ENCODE measurements around the gene SPATA3. TPM values are rescaled to one million over a fixed set of nuclear protein-coding genes. Genes with fewer than 3 reads are reported as not detected.
A peak's percentile ranks its signal among the peaks of the same experiment; 100 is the strongest.

The SPATA3 gene
- total and polyA plus RNA-seq, 2 of the 13 experiments (the other 11 are each of a cell fraction or from before 2014, with no cell fraction given), result not detected

DNA sequence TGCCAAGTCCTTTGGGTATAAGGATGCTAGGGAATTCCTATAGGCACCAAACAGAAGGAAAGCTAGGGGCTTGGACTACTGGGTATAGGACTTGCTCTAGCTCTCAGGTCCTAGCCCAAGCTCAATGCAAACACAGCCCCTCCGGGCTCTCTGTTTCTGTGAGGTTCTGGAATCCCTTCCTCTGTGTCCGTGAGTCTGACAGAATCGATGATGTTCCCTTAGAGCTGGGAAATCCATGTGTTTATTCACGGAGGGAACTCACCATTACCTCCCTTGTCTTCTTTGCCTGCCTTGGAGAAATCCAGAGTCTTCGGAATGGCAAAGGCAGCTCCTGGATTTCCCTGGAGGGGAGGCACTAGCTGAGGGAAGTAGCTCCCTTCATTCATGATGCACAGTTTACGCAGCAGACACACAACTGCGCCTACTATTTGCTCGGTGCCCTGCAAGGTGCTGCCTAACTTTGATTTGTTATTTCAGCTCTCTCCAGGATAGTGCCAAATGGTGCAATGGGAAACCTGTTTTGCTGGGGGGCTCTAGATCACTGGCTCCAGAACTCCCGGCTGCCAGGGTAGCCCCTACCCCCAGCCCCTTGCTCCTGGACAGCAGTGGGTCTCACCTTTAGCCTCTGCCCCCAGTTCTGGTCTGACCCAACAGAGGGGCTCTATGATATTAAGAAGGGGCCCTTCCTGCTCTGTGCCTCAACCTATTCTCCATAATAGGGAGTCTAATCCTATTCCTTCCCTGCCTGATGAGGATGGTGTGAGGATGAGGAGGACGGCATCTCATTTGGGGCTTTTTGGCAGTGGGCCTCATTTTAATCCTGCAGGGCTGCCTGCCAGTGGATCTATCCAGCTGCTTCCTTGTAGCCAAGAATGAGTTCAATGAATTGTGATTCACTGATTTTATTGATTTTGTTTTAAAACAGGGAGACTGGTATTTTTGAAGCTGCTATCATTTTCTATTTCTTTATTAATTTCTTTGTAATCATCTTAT lies 52.3 kb downstream of the SPATA3 start:
- Histone ChIP-seq H3K79me2 (ENCODE audit: insufficient read depth, low read length) (no peaks in the 10 kb centered on the region), H3K4me3 (replicated peaks in 1 of 3; ENCODE audit: insufficient read depth in 1 of 3, low read depth in 2 of 3, low read length in 3 of 3) (0 out of 6 replicates have a peak overlapping the region, but pooled peaks of 1 of the 3 experiments have one; percentile 30), H3K27ac (ENCODE audit: extremely low read length, insufficient read depth, low read length) (peak overlapping the region; percentile 97), H3K9ac (ENCODE audit: insufficient read depth, low read depth, low read length) (peak overlapping the region; percentile 58), H3K9me3 (ENCODE audit: low read length) (no peaks in the 10 kb centered on the region), H3K4me2 (ENCODE audit: low read depth, low read length) (peak overlapping the region; percentile 55), H3K4me1 (ENCODE audit: insufficient read depth, low read length) (peaks cover 74% of the 10 kb centered on the region), H3K36me3 (replicated peaks in 1 of 2; ENCODE audit: control insufficient read depth in 1 of 2, insufficient read depth in 2 of 2, low read length in 2 of 2) (peaks cover 3 to 19% of the 10 kb centered on the region in 2 experiments), H3K27me3 (ENCODE audit: control insufficient read depth in 1 of 2, insufficient read depth in 2 of 2, low read length in 2 of 2) (no peaks in the 10 kb centered on the region; a peak in 1 of 5 replicates), H2AFZ (ENCODE audit: low read length) (no peak overlapping the region), H4K20me1 (ENCODE audit: insufficient read depth, low read length) (no peaks in the 10 kb centered on the region)
- intact Hi-C loops (cut with micrococcal nuclease; ENCODE audit: unreplicated experiment) (loop anchor here (10.0 kb wide), 1 partner anchor 657 kb away; the partner anchor contains the start of gene PTMA), in situ Hi-C loops (cut with HindIII; ENCODE audit: extremely low pct_ligation_motif_present, low pct_unique_long_range_greater_than_20kb) (no loop called here)
- TSS peak; percentile 8 for BruUV-seq (replicated peaks)
- POLR2A ChIA-PET, result interaction anchor here (0.8 to 7.7 kb wide), 7 partner anchors 9 to 416 kb away, joined by 3 to 399 read pairs (median 5); partner anchors contain the start of genes C2orf72 and NCL
- 75% methylated on average over 10 of the region's 10 CpGs for WGBS (ENCODE audit: low lambda C conversion rate)
- FAIRE-seq, result no peak
- peak; percentile 0 for ATAC-seq
- CTCF ChIA-PET (ENCODE audit: low intra/inter-chr PET ratio, low total read pairs), result no interaction called here
- DNase-seq (ENCODE audit: low spot score), result no peak
- TF ChIP-seq TAF1 (CRISPR knock-in tag; IDR thresholded peaks at IDR 0.05) (no peak), MED1 (CRISPR knock-in tag; IDR thresholded peaks at IDR 0.05) (peak; percentile 18; the same call in 1 of the 2 replicates), MAZ (IDR thresholded peaks at IDR 0.05; ENCODE audit: borderline replicate concordance, low read depth, low read length) (no peak), MAZ (CRISPR knock-in tag; IDR thresholded peaks at IDR 0.05; ENCODE audit: low read depth) (no peak), ZKSCAN8 (CRISPR knock-in tag; IDR thresholded peaks at IDR 0.05; ENCODE audit: borderline replicate concordance) (0 out of 2 replicates have a peak, but pooled peaks have one; percentile 48), FOXC1 (CRISPR knock-in tag; IDR thresholded peaks at IDR 0.05; ENCODE audit: borderline replicate concordance) (0 out of 2 replicates have a peak, but pooled peaks have one; percentile 54), SYNCRIP (IDR thresholded peaks at IDR 0.05; ENCODE audit: insufficient read depth, low read depth, low read length) (no peak), RFX1 (IDR thresholded peaks at IDR 0.05) (no peak), REPIN1 (CRISPR knock-in tag; IDR thresholded peaks at IDR 0.05; ENCODE audit: borderline replicate concordance, low read depth) (peak; percentile 8), ZNF292 (CRISPR knock-in tag; IDR thresholded peaks at IDR 0.05; ENCODE audit: borderline replicate concordance, low read depth) (no peak), SMAD1 (CRISPR knock-in tag; IDR thresholded peaks at IDR 0.05; ENCODE audit: borderline replicate concordance, low read depth) (0 out of 2 replicates have a peak, but pooled peaks have one; percentile 14), RBFOX2 (IDR thresholded peaks at IDR 0.05; ENCODE audit: low read depth, low read length) (0 out of 2 replicates have a peak, but pooled peaks have one; percentile 34), SRY (CRISPR knock-in tag; IDR thresholded peaks at IDR 0.05) (no peak), REXO4 (CRISPR knock-in tag; IDR thresholded peaks at IDR 0.05; ENCODE audit: borderline replicate concordance) (no peak)
- TF ChIP-seq, protein P1, sequence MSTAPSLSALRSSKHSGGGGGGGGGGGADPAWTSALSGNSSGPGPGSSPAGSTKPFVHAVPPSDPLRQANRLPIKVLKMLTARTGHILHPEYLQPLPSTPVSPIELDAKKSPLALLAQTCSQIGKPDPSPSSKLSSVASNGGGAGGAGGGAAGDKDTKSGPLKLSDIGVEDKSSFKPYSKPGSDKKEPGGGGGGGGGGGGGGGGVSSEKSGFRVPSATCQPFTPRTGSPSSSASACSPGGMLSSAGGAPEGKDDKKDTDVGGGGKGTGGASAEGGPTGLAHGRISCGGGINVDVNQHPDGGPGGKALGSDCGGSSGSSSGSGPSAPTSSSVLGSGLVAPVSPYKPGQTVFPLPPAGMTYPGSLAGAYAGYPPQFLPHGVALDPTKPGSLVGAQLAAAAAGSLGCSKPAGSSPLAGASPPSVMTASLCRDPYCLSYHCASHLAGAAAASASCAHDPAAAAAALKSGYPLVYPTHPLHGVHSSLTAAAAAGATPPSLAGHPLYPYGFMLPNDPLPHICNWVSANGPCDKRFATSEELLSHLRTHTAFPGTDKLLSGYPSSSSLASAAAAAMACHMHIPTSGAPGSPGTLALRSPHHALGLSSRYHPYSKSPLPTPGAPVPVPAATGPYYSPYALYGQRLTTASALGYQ (CRISPR knock-in tag; IDR thresholded peaks at IDR 0.05), result 0 out of 2 replicates have a peak, but pooled peaks have one; percentile 12
- TF ChIP-seq, protein P2, sequence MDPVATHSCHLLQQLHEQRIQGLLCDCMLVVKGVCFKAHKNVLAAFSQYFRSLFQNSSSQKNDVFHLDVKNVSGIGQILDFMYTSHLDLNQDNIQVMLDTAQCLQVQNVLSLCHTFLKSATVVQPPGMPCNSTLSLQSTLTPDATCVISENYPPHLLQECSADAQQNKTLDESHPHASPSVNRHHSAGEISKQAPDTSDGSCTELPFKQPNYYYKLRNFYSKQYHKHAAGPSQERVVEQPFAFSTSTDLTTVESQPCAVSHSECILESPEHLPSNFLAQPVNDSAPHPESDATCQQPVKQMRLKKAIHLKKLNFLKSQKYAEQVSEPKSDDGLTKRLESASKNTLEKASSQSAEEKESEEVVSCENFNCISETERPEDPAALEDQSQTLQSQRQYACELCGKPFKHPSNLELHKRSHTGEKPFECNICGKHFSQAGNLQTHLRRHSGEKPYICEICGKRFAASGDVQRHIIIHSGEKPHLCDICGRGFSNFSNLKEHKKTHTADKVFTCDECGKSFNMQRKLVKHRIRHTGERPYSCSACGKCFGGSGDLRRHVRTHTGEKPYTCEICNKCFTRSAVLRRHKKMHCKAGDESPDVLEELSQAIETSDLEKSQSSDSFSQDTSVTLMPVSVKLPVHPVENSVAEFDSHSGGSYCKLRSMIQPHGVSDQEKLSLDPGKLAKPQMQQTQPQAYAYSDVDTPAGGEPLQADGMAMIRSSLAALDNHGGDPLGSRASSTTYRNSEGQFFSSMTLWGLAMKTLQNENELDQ (CRISPR knock-in tag; IDR thresholded peaks at IDR 0.05; ENCODE audit: borderline replicate concordance), result no peak
- TF ChIP-seq, protein P3, sequence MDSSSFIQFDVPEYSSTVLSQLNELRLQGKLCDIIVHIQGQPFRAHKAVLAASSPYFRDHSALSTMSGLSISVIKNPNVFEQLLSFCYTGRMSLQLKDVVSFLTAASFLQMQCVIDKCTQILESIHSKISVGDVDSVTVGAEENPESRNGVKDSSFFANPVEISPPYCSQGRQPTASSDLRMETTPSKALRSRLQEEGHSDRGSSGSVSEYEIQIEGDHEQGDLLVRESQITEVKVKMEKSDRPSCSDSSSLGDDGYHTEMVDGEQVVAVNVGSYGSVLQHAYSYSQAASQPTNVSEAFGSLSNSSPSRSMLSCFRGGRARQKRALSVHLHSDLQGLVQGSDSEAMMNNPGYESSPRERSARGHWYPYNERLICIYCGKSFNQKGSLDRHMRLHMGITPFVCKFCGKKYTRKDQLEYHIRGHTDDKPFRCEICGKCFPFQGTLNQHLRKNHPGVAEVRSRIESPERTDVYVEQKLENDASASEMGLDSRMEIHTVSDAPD (CRISPR knock-in tag; IDR thresholded peaks at IDR 0.05), result no peak
